Measurements from ENCODE around the gene UST. TPM values are rescaled to one million over a fixed set of nuclear protein-coding genes. Genes with fewer than 3 reads are reported as not detected.
A peak's percentile ranks its signal among the peaks of the same experiment; 100 is the strongest.
"Not testable (repeated sequence)": the region's sequence is repeated elsewhere in the genome, so short reads cannot be mapped to it uniquely, and the experiment has no call there.

UST gene
- total RNA-seq, 2 experiments from 2014 or later: 1.5 to 2.3 TPM

GRCh38 chr6:149031859-149032598 lies 285.2 kb downstream of the UST start:
- Mint-ChIP-seq H3K27me3 (no peaks in the 10 kb centered on the region), H3K4me3 (peak overlapping the region; percentile 93), H3K36me3 (peaks cover 13% of the 10 kb centered on the region), H3K27ac (peak overlapping the region; percentile 98), H3K9me3 (ENCODE audit: low read depth) (no peaks in the 10 kb centered on the region), H3K4me1 (peaks cover 78% of the 10 kb centered on the region)
- peak; percentile 68 for ATAC-seq
- CTCF ChIA-PET: interaction anchor here (0.5 to 11.6 kb wide), 25 partner anchors 9 to 486 kb away, joined by 3 to 172 read pairs (median 4); no protein-coding TSS in a partner anchor
- peak; percentile 84 for DNase-seq

DNA sequence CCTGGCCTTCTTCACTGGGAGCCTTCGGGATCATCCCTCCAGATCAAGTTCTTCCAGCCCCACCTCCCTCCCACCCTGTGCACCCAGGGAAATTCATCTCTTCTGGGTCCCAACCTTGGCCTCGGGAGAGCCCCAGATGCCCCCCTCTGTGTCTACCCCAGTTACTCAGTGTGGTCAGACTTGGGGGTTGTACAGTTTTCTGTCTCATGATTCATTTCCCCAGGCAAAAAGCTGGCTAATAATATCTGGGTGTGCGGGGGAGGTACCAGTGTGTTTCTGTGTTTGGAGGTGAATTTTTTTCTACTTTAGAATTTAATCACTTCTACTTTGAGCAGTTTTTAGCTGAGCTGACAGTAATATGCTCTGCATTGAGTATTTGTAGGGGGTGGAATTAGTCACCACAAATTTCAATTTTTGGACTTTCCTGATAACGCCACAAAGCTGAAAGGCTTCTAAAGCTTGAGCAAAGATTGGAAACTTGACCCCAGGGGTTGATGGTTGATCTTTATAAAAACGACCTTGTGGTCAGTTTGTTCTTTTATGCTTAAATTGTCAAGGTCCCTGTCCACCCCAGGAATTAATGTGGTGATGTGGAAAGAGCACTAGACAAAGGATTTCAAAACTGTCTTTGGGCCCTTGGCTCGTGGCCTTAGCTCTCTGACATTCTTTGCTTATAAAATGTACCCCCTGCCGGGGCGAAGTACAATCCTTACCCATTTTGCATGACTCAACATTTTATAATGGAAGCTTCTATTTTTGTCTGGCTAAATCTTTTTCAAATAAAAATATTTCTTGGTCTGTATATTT lies 286.0 kb downstream of the UST start:
- Mint-ChIP-seq H3K4me3 (peak overlapping the region; percentile 93), H3K27ac (peak overlapping the region; percentile 98), H3K4me1 (peaks cover 78% of the 10 kb centered on the region), H3K9me3 (ENCODE audit: low read depth) (no peaks in the 10 kb centered on the region), H3K27me3 (no peaks in the 10 kb centered on the region), H3K36me3 (peaks cover 7% of the 10 kb centered on the region)
- ATAC-seq: peak; percentile 69
- peak; percentile 85 for DNase-seq
- CTCF ChIA-PET: interaction anchor here (0.8 to 11.6 kb wide), 23 partner anchors 9 to 713 kb away, joined by 3 to 172 read pairs (median 5); partner anchors contain the start of gene NUP43

GRCh38 chr6:149033454-149033853 lies 286.6 kb downstream of the UST start:
- Mint-ChIP-seq H3K4me1 (peaks cover 80% of the 10 kb centered on the region), H3K36me3 (peaks cover 7% of the 10 kb centered on the region), H3K4me3 (peak overlapping the region; percentile 26), H3K9me3 (ENCODE audit: low read depth) (no peaks in the 10 kb centered on the region), H3K27me3 (no peaks in the 10 kb centered on the region), H3K27ac (peak overlapping the region; percentile 98)
- ATAC-seq (no peak), DNase-seq (no peak)
- CTCF ChIA-PET: interaction anchor here (1.0 to 11.6 kb wide), 15 partner anchors 8 to 713 kb away, joined by 3 to 172 read pairs (median 6); partner anchors contain the start of gene NUP43

GRCh38 chr6:149035766-149036165 lies 288.9 kb downstream of the UST start:
- Mint-ChIP-seq H3K27me3 (no peaks in the 10 kb centered on the region), H3K27ac (no peak overlapping the region), H3K4me1 (peaks cover 77% of the 10 kb centered on the region), H3K36me3 (peaks cover 7% of the 10 kb centered on the region), H3K9me3 (ENCODE audit: low read depth) (no peaks in the 10 kb centered on the region), H3K4me3 (no peak overlapping the region)
- CTCF ChIA-PET: interaction anchor here (1.3 to 2.3 kb wide), 2 partner anchors 46 to 396 kb away, joined by 3 to 8 read pairs; no protein-coding TSS in a partner anchor
- no peak for DNase-seq
- no peak for ATAC-seq

DNA sequence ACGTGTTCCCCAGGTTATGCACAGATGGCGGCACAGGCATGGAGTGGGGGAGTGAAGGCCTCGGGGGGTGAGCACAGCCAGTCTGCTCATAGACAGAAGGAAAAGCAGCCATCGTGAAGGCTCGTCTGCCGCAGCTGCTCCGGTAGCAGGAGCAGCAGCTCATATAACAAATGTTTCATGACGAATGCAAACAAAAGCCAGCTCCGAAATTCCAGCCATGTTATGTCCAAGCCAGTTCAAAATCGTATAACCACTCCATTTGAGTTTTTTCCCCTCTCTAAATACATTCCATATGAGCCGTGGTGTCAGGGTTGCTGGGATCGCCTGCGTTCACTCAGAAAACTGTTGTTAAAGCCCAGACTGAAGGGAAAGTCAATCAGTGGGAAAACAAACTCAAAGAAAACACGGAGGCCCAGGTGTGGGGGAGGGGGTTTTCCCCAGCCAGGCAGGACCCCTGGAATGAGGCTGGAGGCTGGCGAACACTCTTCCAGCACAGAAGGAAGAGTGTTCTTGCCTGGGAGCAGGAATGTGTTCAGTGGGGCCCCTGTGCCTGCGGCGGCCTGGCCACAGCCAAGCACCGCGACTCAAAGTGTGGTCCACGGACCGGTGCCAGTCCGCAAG lies 290.3 kb downstream of the UST start:
- no peak for DNase-seq
- H3K4me3 Mint-ChIP-seq: no peak overlapping the region
- peaks cover 63% of the 10 kb centered on the region for H3K4me1 Mint-ChIP-seq
- no peak overlapping the region for H3K27ac Mint-ChIP-seq
- no peak for ATAC-seq
- no peaks in the 10 kb centered on the region for H3K27me3 Mint-ChIP-seq
- CTCF ChIA-PET: interaction anchor here (1.1 kb wide), 1 partner anchor 9 kb away, joined by 6 read pairs; no protein-coding TSS in a partner anchor
- no peaks in the 10 kb centered on the region for H3K9me3 Mint-ChIP-seq (ENCODE audit: low read depth)
- H3K36me3 Mint-ChIP-seq: peaks cover 5% of the 10 kb centered on the region

GRCh38 chr6:149039025-149039424 lies 292.2 kb downstream of the UST start:
- H3K36me3 Mint-ChIP-seq; DNase-seq; H3K9me3 Mint-ChIP-seq (ENCODE audit: low read depth); H3K27me3 Mint-ChIP-seq: not testable (repeated sequence)
- CTCF ChIA-PET: interaction anchor here (1.3 to 1.7 kb wide), 2 partner anchors 10 to 26 kb away, joined by 3 to 6 read pairs; no protein-coding TSS in a partner anchor
- ATAC-seq: peak; percentile 53
- peaks cover 50% of the 10 kb centered on the region for H3K4me1 Mint-ChIP-seq
- H3K4me3 Mint-ChIP-seq: peak overlapping the region; percentile 34
- peak overlapping the region; percentile 79 for H3K27ac Mint-ChIP-seq

GRCh38 chr6:149041953-149042352 lies 295.1 kb downstream of the UST start:
- H3K9me3 Mint-ChIP-seq (ENCODE audit: low read depth): no peaks in the 10 kb centered on the region
- CTCF ChIA-PET: interaction anchor here (1.6 to 4.9 kb wide), 4 partner anchors 9 to 391 kb away, joined by 3 to 46 read pairs (median 4); no protein-coding TSS in a partner anchor
- H3K36me3 Mint-ChIP-seq: peaks cover 2% of the 10 kb centered on the region
- peaks cover 55% of the 10 kb centered on the region for H3K4me1 Mint-ChIP-seq
- no peak overlapping the region for H3K27ac Mint-ChIP-seq
- no peak overlapping the region for H3K4me3 Mint-ChIP-seq
- no peaks in the 10 kb centered on the region for H3K27me3 Mint-ChIP-seq
- ATAC-seq (no peak), DNase-seq (no peak)

GRCh38 chr6:149043476-149044130 lies 296.8 kb downstream of the UST start:
- Mint-ChIP-seq H3K27me3 (no peaks in the 10 kb centered on the region), H3K36me3 (peaks cover 1% of the 10 kb centered on the region), H3K4me3 (no peak overlapping the region), H3K27ac (no peak overlapping the region), H3K9me3 (ENCODE audit: low read depth) (no peaks in the 10 kb centered on the region), H3K4me1 (peaks cover 60% of the 10 kb centered on the region)
- ATAC-seq (no peak), DNase-seq (peak; percentile 62)
- CTCF ChIA-PET: interaction anchor here (1.0 to 4.9 kb wide), 7 partner anchors 11 to 389 kb away, joined by 5 to 61 read pairs (median 7); no protein-coding TSS in a partner anchor

DNA sequence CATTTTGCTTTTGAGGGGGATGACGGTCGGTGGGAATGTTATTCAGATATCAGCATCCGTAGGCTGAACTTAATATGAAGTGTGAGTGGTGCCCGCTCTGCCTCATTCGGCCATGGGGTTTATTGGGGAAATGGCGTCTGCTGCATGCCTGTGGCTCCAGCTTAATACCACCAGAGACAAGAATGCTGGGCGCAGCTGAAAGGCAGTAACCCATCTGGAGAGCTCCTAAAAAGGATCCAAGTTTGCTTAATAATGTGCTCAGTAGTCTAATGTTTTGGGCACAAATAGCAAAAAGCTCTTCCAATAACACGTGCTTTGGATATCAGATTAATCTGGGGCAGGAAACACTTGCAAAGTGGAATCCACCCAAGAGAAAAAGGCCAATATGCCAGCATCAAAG lies 297.7 kb downstream of the UST start:
- no peak for DNase-seq
- CTCF ChIA-PET: interaction anchor here (1.2 to 4.9 kb wide), 7 partner anchors 10 to 388 kb away, joined by 5 to 61 read pairs (median 11); no protein-coding TSS in a partner anchor
- Mint-ChIP-seq H3K9me3 (ENCODE audit: low read depth) (no peaks in the 10 kb centered on the region), H3K27ac (no peak overlapping the region), H3K36me3 (peaks cover 1% of the 10 kb centered on the region), H3K4me3 (no peak overlapping the region), H3K4me1 (peaks cover 59% of the 10 kb centered on the region), H3K27me3 (no peaks in the 10 kb centered on the region)
- no peak for ATAC-seq

DNA sequence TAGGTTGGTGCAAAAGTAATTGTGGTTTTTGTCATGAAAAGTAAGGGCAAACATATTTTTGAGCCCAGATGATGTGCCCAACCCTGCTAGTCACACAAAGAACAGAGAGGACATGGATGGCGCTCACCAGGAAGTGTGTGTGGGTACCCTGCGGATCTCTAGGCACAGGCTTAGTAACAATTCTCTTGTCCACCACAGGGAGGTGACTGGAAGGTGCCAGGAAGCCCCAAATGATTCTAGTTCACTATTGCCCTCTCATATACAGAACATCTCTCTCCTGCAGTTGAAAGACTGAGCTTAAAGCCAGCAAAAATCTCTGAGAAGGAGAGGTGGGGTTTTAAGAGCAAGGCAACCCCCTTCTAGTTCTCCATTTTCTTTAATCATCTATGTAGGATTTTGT lies 298.6 kb downstream of the UST start:
- peak overlapping the region; percentile 49 for H3K27ac Mint-ChIP-seq
- peak; percentile 91 for ATAC-seq
- no peaks in the 10 kb centered on the region for H3K9me3 Mint-ChIP-seq (ENCODE audit: low read depth)

DNA sequence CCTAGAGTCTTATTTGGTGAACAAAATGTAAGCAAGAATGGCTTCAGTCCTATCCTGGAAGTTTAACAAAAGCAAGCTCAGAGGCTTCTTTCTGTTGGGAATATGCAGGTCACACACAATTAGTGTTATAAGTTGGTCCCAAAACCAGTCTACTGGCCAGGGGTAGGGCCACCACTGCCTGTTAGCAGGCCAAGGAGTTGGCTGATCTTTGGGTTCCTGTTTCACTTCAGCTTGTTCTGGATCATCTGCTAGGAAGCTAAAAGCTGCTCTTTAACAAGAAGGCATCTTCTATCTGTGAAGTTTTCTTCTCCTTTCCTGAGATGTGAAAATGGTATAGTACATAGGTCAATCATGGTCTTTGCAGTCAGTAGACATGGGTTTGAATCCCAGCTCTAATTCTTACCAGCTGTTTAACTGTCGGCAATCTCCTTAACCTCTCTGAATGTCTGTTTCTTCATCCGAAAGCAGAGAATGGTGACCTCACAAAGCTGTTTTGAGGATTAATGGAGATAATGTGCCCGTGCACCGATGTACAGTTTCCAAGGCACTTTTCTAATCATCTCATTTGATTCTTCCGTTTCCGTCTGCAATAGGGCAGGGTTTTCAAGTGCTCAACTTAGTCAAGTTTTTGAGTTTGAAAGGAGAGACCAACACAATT lies 299.5 kb downstream of the UST start:
- Mint-ChIP-seq H3K36me3 (peaks cover 1% of the 10 kb centered on the region), H3K4me3 (peak overlapping the region; percentile 17), H3K27me3 (no peaks in the 10 kb centered on the region), H3K27ac (peak overlapping the region; percentile 55), H3K9me3 (ENCODE audit: low read depth) (no peaks in the 10 kb centered on the region), H3K4me1 (peaks cover 66% of the 10 kb centered on the region)
- no peak for ATAC-seq
- DNase-seq: no peak
- CTCF ChIA-PET: interaction anchor here (0.6 to 4.9 kb wide), 16 partner anchors 9 to 387 kb away, joined by 3 to 61 read pairs (median 6); no protein-coding TSS in a partner anchor

More for the DNA sequence above, 298.6 kb downstream of the UST start:
- peak; percentile 68 for DNase-seq
- Mint-ChIP-seq H3K27me3 (no peaks in the 10 kb centered on the region), H3K4me3 (no peak overlapping the region), H3K36me3 (peaks cover 1% of the 10 kb centered on the region), H3K4me1 (peaks cover 59% of the 10 kb centered on the region)
- CTCF ChIA-PET: interaction anchor here (0.6 to 4.9 kb wide), 14 partner anchors 9 to 387 kb away, joined by 3 to 61 read pairs (median 9); no protein-coding TSS in a partner anchor

DNA sequence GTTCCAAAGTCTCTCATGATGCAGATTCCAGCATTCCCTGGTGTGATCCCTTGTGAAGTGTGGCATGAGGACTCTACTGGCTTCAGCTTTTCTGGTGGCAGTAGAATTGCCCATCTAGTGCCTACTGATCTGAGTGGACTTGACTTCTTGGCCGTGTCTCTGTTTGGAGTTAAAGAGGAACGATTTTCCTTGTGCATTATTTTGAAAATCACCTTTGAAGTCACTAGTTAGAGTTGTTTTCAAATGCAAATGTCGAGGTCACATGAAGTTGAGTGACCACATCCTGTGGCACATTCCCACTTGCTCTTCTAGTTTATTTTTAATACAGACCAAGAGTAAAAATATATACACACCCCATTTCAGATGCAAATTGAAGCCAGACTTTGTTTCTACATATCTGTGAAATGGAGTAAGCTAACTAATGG lies 300.0 kb downstream of the UST start:
- Mint-ChIP-seq H3K27ac (peak overlapping the region; percentile 55), H3K4me3 (peak overlapping the region; percentile 17), H3K4me1 (peaks cover 70% of the 10 kb centered on the region), H3K9me3 (ENCODE audit: low read depth) (no peaks in the 10 kb centered on the region), H3K36me3 (peaks cover 1% of the 10 kb centered on the region), H3K27me3 (no peaks in the 10 kb centered on the region)
- CTCF ChIA-PET: interaction anchor here (0.8 to 4.9 kb wide), 10 partner anchors 8 to 386 kb away, joined by 3 to 61 read pairs (median 11); no protein-coding TSS in a partner anchor
- peak; percentile 76 for DNase-seq
- peak; percentile 35 for ATAC-seq
